Stomach (tissue), 9 donors: Measurements from ENCODE around the gene TBC1D26. TPM values are rescaled to one million over a fixed set of nuclear protein-coding genes. Genes with fewer than 3 reads are reported as not detected.
"Not testable (repeated sequence)": the region's sequence is repeated elsewhere in the genome, so short reads cannot be mapped to it uniquely, and the experiment has no call there.

Experiments used
- DNase-seq, 2 donors: peaks; one replicate each; pipeline versions ENCODE4 v3.0.0 to v3.0.0-alpha.2; 2013 to 2019
- H3K27ac ChIP-seq, 5 donors: fragments of 200-600 bp in 4 of 5; sonication (generic) in 4 of 5; one replicate each; pipeline ENCODE4 v1.5.1; 2013 to 2019; ENCODE audit warnings: mild to moderate bottlenecking in 1 of 5, moderate library complexity in 1 of 5
- H3K27me3 ChIP-seq, 3 donors: fragments of 200-600 bp; sonication (generic); one replicate each; pipeline ENCODE4 v1.5.1; 2017 to 2019; ENCODE audit warnings: mixed run types in 1 of 3
- H3K36me3 ChIP-seq, 4 donors: fragments of 200-600 bp; sonication (generic); 1 replicate in 3 of 4; 2 replicates in 1 of 4; pipeline ENCODE4 v1.5.1; 2016 to 2019
- H3K4me1 ChIP-seq, 4 donors: fragments of 200-600 bp; sonication (generic); one replicate each; pipeline ENCODE4 v1.5.1; 2016 to 2019
- H3K4me3 ChIP-seq, 4 donors: fragments of 200-600 bp; sonication (generic) in 3 of 4; one replicate each; pipeline ENCODE4 v1.5.1; 2016 to 2019; ENCODE audit warnings: mild to moderate bottlenecking in 1 of 4
- H3K9me3 ChIP-seq, 4 donors: fragments of 200-600 bp; sonication (generic); one replicate each; pipeline ENCODE4 v1.5.1; 2016 to 2019
- EP300 ChIP-seq: sonication (generic); formaldehyde crosslinking; IDR thresholded peaks from one replicate; pipeline ENCODE4 v1.6.1; 2017; ENCODE audit warnings: antibody characterized with exemption
- POLR2A ChIP-seq, 4 donors: fragments of 450-650 bp; IDR thresholded peaks; one replicate each; pipeline ENCODE4 v1.6.1; 2016; ENCODE audit warnings: antibody characterized with exemption in 4 of 4, control low read depth in 2 of 4, mild to moderate bottlenecking in 1 of 4, moderate library complexity in 1 of 4
- POLR2AphosphoS5 ChIP-seq, 3 donors: sonication (generic); formaldehyde crosslinking; IDR thresholded peaks; one replicate each; pipeline ENCODE4 v1.6.1; 2016; ENCODE audit warnings: antibody characterized with exemption in 3 of 3
- WGBS, 5 donors: extraction: QIAGEN DNeasy Blood & Tissue Kit in 3 of 5; methylation state at CpG; one replicate each; pipeline versions ENCODE4 v1.1.5 to v1.1.7; 2013 to 2018; 5-methylcytosine and 5-hydroxymethylcytosine counted together
- intact Hi-C: fragments of 100-400 bp; cut with DNase I; formaldehyde crosslinking; loops from one replicate; pipeline ENCODE4 v1.15.1; 2023; ENCODE audit warnings: low total_unique reads
- polyA plus RNA-seq, 3 donors: library from polyadenylated mRNA; stranded (reverse); fragments of 200-250 nt; gene quantifications; one replicate each; pipeline ENCODE4 v1.2.3, GENCODE V29; 2013
- total RNA-seq, 5 donors: library from RNA; depleted of rRNA; stranded (reverse); fragments of >200 nt; gene quantifications; one replicate each; pipeline versions ENCODE4 v1.1.0 to v1.2.3, GENCODE V29; 2014 to 2016
- TF ChIP-seq, protein P1 (sequence below), 7 experiments: fragments of 450-650 bp in 4 of 7; fragments of 200-600 bp in 3 of 7; sonication (generic) in 3 of 7; IDR thresholded peaks; one replicate each; pipeline ENCODE4 v1.5.1; 2016 to 2019; ENCODE audit warnings: antibody characterized with exemption in 7 of 7, control low read depth in 2 of 7, mild to moderate bottlenecking in 1 of 7
- donor health status: healthy with polysubstance abuse.
- donor health status: Bipolar disorder and iron deficiency.
- donor health status: healthy.

TBC1D26 gene
- total and polyA plus RNA-seq, 8 donors, result 0.05 to 0.37 TPM; not detected in 6

DNA sequence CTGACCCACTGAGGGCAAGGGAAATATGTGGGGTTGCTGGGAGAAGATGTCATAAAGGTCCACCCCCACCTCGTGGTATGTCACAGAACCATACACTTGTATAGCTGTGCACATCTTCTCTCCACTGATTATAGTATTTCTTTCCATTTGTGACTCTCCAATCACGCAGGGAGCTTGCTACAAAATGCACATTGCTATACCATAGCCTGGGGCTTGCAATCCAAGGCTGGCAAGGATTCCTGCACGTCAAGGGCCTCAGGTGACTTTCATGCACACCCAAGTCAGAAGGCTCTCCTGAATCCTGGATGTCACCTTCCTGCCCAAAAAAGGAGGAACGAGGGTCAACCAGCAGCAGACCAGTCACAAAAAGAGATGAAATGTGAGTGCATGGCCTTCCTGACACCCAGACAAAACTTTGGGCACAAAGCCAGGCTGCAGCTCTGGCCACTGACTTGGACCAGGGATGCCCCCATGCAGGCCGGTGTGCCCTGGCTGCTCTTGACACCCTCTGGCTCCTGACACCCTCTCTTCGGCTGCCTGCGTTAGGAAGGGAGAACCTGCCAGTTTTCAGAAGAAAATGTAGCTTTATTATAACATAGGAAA is 12.1 kb downstream of the TBC1D26 start:
- 78 to 86% (median 84%) methylated on average over 7 of the region's 7 CpGs for WGBS, 5 donors
- intact Hi-C loops, result no loop called here

DNA sequence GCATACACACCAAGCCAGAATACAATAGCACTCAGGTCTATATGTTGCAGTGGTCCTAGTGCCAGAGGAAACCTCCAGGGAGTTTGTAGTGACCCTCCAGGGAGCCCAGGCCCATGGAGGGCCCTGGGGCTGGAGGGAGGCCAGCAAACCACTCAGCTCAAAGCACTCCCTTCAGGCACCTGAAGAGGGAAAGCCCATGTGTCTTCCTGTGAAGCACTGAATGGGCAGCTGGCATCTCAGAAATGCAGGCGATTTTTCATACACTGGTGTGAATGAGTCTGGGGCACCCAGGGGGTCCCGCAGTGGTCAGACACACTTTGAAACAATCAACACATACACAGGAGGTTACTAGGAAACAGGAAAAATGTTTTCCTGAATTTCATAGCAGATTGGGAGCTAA is 12.8 kb downstream of the TBC1D26 start:
- no peaks in the 10 kb centered on the region for H3K36me3 ChIP-seq
- WGBS, 5 donors, result 70 to 86% (median 85%) methylated on average over 2 of the region's 2 CpGs
- peaks cover 0 to 42% (median 4%) of the 10 kb centered on the region in 3 donors for H3K27me3 ChIP-seq
- DNase-seq, result no peak
- intact Hi-C loops, result no loop called here
- TF ChIP-seq POLR2A (IDR thresholded peaks at IDR 0.05), result no peak
- TF ChIP-seq POLR2AphosphoS5 (IDR thresholded peaks at IDR 0.05), result no peak
- no peak for TF ChIP-seq EP300
- TF ChIP-seq, protein P1, sequence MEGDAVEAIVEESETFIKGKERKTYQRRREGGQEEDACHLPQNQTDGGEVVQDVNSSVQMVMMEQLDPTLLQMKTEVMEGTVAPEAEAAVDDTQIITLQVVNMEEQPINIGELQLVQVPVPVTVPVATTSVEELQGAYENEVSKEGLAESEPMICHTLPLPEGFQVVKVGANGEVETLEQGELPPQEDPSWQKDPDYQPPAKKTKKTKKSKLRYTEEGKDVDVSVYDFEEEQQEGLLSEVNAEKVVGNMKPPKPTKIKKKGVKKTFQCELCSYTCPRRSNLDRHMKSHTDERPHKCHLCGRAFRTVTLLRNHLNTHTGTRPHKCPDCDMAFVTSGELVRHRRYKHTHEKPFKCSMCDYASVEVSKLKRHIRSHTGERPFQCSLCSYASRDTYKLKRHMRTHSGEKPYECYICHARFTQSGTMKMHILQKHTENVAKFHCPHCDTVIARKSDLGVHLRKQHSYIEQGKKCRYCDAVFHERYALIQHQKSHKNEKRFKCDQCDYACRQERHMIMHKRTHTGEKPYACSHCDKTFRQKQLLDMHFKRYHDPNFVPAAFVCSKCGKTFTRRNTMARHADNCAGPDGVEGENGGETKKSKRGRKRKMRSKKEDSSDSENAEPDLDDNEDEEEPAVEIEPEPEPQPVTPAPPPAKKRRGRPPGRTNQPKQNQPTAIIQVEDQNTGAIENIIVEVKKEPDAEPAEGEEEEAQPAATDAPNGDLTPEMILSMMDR (IDR thresholded peaks at IDR 0.05), result no peak
- H3K4me1 ChIP-seq, result no peaks in the 10 kb centered on the region
- H3K9me3 ChIP-seq, result peaks cover 0 to 9% (median 4%) of the 10 kb centered on the region in 4 donors
- H3K27ac ChIP-seq, result no peak overlapping the region
- H3K4me3 ChIP-seq, result no peak overlapping the region

More for the DNA sequence above, 12.1 kb downstream of the TBC1D26 start:
- H3K27me3 ChIP-seq, result peaks cover 0 to 35% (median 0%) of the 10 kb centered on the region in 3 donors
- H3K36me3 ChIP-seq, result no peaks in the 10 kb centered on the region
- no peak overlapping the region for H3K4me3 ChIP-seq
- H3K9me3 ChIP-seq, result peaks cover 0 to 9% (median 4%) of the 10 kb centered on the region in 4 donors
- TF ChIP-seq EP300, result no peak
- TF ChIP-seq, protein P1 (IDR thresholded peaks at IDR 0.05), result no peak
- TF ChIP-seq POLR2AphosphoS5 (IDR thresholded peaks at IDR 0.05), result no peak
- TF ChIP-seq POLR2A (IDR thresholded peaks at IDR 0.05), result no peak
- H3K4me1 ChIP-seq, result no peaks in the 10 kb centered on the region
- no peak for DNase-seq
- no peak overlapping the region for H3K27ac ChIP-seq

DNA sequence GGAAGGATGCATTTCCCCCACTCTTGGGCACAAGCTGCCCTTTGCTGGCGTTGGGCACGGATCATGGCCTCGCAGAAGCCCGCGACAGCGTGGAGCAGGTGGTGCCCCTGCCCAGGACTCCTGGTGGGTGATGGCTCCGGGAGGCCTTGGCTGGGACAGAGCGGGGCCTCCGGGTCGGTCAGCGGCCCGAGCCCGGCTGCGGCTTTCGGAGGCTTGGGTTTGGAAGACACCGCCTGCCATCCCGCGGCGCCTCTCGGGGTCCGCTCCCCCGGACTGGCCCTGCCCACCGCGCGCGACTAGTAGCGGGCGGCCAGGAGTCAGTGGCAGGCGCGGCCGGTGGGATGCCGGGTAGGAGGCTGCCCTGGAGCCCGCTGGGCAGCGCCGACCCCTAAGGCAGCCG is 17.3 kb downstream of the TBC1D26 start:
- peaks cover 0 to 26% (median 4%) of the 10 kb centered on the region in 3 donors for H3K27me3 ChIP-seq
- 12 to 35% (median 13%) methylated on average over 18 to 24 of the region's 36 CpGs; no CpG with 5 or more reads in 2 of the 5 donors for WGBS, 5 donors
- intact Hi-C loops, result not testable (repeated sequence)

DNA sequence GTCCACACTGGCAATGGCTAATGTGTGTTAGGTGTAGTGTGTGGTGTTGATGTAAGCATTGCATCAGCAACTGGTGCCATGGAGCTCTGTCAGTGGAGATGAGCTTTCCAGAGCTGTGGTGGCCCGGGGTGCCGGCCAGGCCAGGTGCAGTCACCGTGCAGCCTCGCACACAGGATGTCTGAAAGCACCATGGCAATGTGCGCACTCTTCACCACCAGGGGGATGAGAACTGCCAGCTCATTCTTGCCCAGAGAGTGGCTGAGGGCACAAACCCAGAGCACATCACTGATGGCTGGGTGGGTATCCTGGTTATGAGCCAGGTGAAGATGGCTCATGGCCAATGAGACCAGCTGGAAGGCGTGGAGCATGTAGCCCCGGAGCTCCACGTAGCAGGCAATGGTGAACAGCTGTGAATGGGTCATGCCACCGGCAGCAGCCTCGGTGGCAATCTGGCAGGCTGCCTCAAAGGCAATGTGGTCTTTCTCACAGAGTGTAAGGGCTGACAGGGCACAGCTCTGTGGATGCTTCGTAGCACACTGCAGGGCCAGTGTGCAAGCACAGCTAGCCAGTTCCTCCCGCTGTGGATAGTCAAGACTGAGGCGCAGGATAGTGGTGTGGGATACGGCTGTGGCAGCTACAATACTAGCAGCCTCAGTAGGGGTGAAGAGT is 36.9 kb downstream of the TBC1D26 start:
- H3K4me3 ChIP-seq, H3K36me3 ChIP-seq, H3K9me3 ChIP-seq, H3K27ac ChIP-seq, H3K4me1 ChIP-seq, DNase-seq, H3K27me3 ChIP-seq, intact Hi-C loops: not testable (repeated sequence)
- 60 to 100% (median 73%) methylated on average over 1 to 8 of the region's 14 CpGs for WGBS, 5 donors

More for the DNA sequence above, 17.3 kb downstream of the TBC1D26 start:
- H3K4me1 ChIP-seq, H3K9me3 ChIP-seq, DNase-seq, H3K4me3 ChIP-seq, H3K27ac ChIP-seq, H3K36me3 ChIP-seq: not testable (repeated sequence)

DNA sequence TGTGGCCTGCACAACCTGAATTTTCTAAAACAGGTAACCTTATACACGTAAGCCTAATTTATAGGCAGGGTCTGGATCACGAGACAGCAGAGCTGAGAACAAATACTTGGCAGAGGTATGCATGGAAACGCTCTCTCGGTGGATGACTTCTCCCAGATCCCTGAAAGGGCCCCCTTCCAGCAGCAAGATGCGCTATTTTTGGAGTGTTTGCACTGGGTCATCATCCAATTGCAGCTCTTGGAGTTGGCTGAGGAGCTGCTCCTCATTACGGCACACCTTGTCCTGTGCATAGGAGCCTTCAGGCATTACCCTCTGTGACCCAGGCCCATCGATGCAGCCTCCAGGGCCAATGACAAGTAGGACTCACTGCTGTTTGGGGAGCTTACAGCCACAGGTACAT is 38.6 kb downstream of the TBC1D26 start:
- H3K9me3 ChIP-seq, H3K4me3 ChIP-seq, H3K36me3 ChIP-seq, intact Hi-C loops, H3K27me3 ChIP-seq, H3K4me1 ChIP-seq, H3K27ac ChIP-seq, DNase-seq: not testable (repeated sequence)
- WGBS, 5 donors, result 70 to 95% (median 90%) methylated on average over 3 to 6 of the region's 7 CpGs

DNA sequence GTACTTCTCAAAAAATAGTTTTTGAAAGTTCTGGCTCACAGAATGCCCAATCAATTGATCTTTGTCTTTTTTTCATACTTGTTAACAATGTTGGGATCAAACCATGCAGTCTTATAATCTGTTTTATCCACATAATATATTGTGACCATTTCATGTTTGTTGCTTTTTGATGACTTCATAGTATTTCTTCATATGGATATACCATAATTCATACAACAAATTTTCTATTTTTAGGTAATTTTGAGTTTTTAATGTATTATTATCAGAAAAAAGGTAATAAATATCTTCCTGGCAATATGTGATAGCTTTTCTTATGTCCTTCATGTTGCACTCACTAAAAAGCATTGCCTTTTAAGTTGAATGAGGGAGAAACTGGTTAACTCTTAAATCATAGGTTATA is 44.8 kb downstream of the TBC1D26 start:
- intact Hi-C loops, result no loop called here

More for the DNA sequence above, 44.8 kb downstream of the TBC1D26 start:
- H3K27me3 ChIP-seq, result no peaks in the 10 kb centered on the region
- no peak overlapping the region for H3K4me3 ChIP-seq
- no peaks in the 10 kb centered on the region for H3K36me3 ChIP-seq
- TF ChIP-seq, protein P1 (IDR thresholded peaks at IDR 0.05), result no peak
- TF ChIP-seq POLR2A (IDR thresholded peaks at IDR 0.05) (no peak), POLR2AphosphoS5 (IDR thresholded peaks at IDR 0.05) (no peak), EP300 (no peak)
- no peak for DNase-seq
- peaks cover 0 to 6% (median 0%) of the 10 kb centered on the region in 4 donors for H3K9me3 ChIP-seq
- no peaks in the 10 kb centered on the region for H3K4me1 ChIP-seq
- no peak overlapping the region for H3K27ac ChIP-seq
